Cerebellar cortex (tissue), 1 donor: ENCODE data around the gene NDEL1.
A peak's percentile ranks its signal among the peaks of the same experiment; 100 is the strongest.
"Not testable (repeated sequence)": the region's sequence is repeated elsewhere in the genome, so short reads cannot be mapped to it uniquely, and the experiment has no call there.

Experiments
- DNase-seq: peaks from one replicate; pipeline ENCODE4 v3.0.0-alpha.2; 2015; ENCODE audit warnings: low spot score

NDEL1 gene, protein sequence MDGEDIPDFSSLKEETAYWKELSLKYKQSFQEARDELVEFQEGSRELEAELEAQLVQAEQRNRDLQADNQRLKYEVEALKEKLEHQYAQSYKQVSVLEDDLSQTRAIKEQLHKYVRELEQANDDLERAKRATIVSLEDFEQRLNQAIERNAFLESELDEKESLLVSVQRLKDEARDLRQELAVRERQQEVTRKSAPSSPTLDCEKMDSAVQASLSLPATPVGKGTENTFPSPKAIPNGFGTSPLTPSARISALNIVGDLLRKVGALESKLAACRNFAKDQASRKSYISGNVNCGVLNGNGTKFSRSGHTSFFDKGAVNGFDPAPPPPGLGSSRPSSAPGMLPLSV

DNA sequence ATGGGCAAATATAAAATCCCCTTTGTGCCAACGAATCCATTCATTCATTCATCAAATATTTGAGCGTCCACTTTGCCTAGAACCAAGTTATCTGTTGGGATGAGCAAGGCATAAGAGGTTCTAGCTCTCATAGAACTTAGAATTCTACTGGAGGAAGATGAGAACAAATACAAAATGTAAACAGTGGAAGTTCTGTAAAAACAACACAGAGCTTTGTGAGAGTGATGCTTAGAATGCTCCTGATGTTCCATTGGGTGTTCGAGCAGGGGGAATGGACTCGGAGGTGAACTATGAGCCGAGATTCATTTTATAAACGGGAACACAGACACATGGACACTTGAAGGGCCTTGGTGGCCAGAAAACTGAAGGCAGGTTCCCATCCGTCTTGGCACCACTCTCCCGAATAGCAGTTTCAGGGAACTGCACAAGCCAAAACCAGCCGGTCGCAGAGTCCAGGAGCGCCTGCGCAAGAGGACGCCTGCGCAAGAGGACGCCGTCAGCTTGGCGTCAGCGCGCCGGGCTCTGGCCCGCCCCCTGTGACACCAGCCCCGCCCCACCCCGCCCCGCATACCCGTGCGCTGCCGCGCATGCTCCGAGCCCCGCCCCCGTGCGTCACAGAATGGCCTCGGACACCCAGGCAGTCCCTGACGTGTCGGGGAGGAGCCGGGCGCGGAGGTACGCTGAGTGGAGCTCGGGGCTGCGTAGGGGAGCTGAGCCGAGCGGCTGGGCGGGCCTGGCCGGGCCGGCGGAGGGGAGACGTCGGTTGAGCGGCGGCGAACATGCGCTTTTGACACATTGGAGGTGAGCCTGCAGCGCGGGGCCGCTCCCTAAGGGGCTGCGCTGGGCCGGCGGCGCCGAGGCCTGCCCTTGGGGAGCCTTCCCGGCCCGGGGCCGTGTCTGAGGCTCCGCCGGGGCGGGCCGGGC lies at the start of gene NDEL1:
Gene NDEL1 (plus strand): TSS at position 640 of the 924 bp plus-strand sequence. CDS start 8,388 bp downstream, outside the sequence.
- peak; percentile 97 for DNase-seq

DNA sequence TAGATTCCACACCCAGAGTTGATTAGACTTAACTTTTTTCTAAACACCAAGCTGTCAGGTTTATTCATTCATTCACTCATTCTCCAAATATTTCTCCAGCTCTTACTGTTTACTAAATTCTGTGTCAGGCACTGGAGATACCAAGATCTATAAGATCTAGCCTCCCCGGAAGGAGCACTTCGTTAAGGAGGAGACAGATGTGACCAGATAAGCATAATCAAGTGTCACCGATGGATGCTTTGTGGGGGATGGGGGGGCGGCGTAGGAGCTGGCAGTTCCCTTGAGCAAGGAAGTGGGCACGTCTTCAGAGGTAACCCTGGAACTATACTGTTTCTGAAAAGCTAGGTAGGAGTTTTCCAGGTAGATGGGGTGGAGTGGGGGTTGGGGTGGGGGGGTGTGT lies 48.8 kb upstream of the NDEL1 start:
- DNase-seq = no peak

DNA sequence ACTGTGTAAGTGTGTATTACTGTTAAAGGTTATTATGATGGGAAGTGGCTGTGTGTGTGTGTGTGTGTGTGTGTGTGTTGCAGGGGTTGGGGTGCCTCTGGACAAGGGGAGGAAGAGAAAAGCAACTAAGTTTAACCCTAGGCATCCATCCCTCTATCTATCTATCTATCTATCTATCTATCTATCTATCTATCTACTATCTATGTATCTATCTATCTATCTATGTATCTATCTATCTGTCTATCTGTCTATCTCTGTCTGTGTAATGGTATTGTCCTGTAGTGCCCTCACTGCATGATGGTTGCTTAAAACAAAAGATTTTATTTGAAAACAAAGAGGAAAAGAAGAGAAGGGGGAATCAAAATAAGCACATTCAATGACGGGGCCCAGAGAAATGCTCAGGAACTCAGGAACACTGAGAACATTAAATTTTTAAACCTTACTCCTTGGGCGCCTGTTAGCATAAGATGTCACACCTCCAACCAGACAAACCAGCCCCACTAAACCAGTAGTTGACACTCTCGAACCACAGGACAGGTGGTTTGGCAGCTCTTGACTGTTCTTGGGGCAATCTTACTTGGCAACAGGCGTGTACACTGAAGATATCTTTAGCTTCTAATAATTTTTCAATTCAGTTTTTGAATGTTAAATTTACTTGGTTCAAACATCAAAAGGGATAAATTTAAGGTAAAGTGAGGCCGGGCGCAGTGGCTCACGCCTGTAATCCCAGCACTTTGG lies 47.6 kb upstream of the NDEL1 start:
- no peak for DNase-seq

DNA sequence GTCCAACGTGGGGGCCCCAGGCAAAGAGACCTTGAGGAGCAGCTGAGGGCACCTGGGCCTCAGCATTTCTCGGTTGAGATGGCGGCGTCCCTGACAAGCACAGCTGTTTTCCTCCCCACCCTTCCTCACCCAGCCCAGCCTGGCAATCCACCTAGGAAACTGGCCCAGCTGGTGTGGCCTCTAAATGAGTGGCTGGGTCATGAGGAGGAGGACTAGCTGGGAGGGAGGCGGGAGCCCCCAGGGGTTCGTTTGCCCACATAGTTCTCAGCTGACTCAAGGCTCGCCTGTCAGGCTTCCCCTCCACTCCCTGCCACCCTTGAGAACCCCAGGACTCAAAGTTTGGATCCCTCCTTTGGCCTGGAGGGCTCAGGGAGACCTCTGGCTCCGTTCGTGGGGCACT lies 44.0 kb upstream of the NDEL1 start:
- DNase-seq = no peak

DNA sequence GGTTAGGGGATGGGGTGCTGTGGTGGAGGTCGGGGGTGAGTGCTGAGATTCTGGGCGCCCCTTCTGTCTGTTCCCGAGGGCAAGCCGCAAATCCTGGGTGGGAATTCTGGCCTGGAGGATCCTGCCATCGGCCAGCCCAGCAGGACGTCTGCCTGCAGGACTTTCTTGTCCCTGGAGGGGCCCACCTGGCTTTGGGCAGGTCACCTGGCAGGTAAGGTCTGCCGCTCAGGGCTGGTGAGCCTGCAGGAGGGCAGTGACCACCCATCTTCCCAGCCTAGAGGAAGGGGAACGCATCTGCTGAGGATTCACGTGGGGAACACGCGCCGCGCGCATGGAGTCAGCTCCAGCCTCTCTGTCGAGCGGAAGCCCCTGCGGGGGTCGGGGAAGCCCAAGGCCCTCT lies 43.4 kb upstream of the NDEL1 start:
- DNase-seq = no peak

DNA sequence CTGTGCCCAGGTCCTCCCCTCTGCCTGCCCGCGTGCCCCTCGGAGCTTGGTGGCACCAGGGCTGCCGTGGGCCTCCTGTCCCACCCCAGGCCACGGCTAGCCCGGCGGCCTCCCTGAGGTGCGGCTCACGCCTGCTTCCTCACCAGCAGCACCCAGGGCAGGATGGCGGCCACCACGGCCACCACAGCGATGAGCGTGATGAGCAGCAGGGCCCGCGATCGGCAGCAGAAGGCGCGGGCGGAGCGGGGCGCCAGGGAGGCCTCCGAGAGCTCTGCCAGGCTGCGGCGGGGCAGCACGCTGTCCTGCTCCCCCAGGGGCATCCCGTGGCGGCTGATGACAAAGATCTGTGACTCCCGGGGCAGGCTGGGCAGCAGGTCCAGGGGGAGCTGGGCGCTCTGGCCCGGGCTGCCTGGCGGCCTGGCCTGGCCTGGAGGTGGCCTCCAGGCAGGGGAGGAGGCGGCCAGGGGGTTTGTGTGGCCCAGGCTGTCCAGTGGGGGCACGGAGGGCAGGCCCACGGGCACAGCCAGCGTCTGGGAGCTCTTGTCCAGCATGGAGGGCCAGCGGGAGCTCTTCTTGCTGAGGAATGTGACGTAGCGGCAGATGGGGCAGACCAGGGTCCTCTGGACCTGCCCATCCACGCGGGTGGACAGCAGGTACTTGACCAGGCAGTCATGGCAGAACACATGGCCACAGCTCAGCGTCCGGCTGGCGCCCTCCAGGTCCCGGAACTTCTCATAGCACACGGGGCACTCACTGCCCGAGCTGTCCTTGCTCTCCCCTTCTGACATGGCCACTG lies 42.8 kb upstream of the NDEL1 start:
- no peak for DNase-seq

DNA sequence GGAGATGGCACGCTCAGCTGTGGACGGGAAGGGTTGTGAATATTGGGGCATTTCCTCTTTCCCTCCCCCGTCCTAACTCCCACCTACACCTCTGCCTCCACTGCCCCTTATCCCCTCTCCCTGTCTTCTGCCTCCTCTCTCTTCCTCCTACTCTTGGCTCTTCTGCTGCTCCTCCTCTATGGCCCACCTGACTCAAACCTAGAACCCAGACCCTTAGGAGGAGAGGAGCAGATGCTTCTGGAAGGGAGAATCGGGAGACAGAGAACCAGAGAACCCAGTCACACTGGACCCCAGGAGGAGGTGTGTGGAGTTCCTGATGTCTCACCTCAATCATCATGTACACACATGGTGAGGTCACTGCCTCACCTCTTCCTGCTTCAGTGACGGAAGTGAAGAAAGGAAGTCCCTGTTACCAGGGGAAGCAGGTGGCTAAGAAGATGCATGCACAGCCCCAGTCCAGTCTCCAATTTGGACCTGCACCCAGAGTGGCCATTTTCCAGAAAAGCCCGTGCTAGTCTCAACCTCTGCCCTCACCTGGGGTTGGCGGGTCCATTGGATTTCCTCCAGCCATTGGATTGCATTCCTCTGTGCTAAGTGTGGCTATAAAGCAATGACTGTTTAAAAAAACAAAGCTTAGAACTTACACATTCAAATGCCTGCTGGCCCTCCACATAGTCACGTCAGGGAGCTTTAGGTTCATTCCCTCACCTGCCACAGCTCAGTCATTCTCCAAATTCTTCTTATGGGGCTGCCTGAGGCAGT lies 42.0 kb upstream of the NDEL1 start:
- DNase-seq = no peak

DNA sequence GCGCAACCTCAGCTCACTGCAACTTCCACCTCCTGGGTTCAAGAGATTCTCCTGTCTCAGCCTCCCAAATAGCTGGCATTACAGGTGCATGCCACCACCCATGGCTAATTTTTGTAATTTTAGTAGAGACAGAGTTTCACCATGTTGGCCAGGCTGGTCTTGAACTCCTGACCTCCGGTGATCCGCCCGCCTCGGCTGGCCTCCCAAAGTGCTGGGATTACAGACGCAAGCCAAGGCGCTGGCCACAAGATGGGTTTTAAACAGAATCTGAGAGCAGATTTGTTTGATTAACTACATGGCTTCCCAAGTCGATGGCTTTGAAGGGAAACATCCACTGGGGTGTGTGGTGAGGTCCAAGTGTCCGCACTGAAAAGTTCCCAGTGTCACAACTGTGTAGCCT lies 41.2 kb upstream of the NDEL1 start:
- DNase-seq = not testable (repeated sequence)

DNA sequence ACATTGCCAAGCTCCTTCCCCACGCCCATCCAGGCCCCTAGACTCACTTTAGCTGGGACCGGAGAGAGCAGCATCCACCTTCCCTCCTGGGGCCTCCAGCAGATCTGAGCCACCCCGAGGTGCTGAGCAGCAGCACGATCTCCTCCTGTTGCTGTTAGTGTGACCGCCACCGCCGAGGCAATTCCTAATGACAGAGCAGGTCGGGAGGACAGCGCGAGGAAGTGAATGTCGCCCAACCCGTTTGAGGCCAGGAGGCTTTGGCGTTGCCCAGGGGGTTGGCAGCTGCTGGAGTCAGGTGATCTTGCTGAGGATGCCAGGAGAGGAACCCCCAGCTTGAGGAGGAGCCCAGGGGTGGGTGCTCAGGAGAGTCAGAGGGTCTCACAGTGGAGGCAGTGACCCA lies 38.0 kb upstream of the NDEL1 start, which contains the start of gene RNF222:
Gene RNF222 (minus strand): TSS at position 192 of the 400 bp plus-strand sequence. CDS start 4,366 bp downstream, outside the sequence.
- no peak for DNase-seq

DNA sequence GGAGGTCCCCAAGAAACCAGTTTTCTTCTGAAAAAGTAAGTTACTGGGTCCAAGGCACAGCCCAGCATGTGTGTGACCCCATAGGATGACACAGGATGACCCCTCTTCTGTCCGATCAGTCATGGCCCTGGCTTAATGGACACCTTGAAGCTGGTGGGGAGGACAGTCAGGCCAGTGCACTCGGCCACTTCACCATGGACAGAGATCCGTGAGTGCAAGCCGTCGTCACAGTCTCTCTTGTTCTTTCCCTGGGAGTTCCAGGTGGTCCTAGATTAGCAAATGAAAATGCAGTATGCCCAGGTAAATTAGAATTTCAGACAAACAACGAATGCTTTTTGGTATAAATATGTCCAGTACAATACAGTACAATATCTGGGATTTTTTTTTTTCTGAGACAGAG lies 36.7 kb upstream of the NDEL1 start:
- no peak for DNase-seq

DNA sequence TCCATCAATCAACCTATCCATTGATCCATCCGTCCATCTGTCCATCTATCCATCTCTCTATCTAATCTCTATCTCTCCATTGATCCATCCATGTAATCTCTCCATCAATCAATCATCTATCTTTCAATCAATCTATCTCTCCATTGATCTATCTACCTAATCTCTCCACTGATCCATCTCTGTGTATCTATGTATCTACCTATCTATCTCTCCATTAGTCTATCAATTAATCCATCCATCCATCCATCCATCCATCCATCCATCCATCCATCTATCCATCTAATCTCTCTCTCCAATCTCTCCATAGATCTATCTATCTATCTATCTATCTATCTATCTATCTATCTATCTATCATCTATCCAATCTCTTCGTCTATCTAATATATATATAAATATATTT lies 34.6 kb upstream of the NDEL1 start:
- no peak for DNase-seq

DNA sequence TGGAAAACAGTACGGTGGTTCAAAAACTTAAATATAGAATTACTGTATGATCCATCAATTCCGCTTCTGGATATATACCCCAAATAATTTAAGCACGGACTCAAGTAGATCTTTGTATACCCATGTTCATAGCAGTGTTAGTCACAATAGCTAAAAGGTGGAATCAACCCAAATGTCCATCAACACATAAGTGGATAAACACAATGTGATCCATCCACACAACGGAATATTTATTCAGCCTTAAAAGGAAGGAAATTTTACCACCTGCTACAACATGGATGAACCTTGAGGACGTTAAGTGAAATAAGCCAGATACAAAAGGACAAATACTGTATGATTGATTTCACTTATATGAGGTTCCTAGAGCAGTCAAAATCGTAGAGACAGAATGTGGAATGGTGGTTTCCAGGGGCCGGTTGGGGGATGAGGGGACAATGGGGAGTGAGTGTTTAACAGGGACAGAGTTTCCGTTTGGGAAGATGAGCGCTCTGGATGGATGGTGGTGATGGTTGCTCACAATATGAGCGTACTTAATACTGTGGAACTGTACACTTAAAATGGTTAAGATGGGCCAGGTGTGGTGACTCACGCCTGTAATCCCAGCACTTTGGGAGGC lies 32.7 kb upstream of the NDEL1 start:
- no peak for DNase-seq

DNA sequence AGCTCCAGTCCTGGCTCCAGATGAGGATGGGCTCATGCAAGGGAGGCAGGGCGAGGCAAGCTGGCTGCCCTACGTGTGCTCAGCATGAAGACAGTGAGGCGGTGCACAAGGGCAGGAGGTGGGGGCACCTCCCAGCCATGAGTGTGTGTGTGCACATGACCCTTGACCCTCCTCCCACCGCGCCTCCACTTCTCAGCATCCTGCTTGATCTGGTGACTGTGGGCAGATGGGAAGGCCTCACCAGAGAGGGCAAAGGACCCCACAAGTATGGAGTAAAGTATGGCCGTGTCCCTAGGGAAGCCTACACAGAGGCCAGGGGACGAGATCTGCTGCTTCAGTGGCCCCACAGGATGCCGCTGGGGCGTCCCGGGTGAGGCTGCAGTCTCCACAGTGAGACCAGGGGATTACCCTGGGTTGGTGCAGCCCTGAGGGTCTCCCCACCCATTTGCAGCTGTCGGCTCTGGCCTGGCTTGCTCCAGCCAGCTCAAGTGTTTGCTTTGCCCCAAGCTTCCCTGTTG lies 30.1 kb upstream of the NDEL1 start:
- no peak for DNase-seq

DNA sequence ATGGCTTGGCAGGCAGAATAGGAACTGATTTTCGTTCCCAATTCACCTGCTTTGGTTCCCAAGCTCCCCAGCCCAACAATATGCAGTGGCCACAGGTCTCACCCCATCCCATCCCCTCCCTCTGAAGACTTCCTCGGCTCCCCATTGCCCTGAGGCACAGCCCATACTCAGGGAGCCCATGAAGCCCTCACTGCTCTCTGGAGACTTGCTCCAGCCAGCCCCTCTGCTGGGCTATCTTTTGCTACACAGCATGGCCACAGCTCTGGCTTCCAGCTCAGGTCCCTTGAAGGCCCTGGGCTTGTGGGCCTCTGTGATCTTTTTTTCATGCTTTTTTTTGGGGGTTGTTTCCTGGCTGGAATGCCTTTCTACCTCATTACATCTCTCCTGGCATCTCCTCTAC lies 29.5 kb upstream of the NDEL1 start:
- no peak for DNase-seq

DNA sequence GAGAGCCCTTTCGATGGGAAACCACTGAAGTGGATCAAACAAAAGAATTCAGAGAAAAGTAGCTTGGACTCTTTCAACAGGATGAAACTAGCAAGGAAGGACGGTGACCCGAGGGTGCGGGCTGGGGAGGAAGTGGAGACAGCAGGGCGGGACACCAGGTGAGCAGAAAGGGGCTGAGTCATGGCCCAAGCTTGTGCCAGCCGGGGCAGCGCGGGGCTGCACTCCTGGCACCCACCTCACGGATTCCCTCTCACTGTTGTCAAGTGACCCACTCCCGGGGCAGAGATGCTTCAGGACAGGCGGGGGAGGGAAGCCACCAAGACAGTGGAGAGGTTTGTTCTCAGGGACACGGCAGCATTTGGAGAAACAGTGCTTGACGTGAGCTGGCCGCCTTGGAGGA lies 27.3 kb upstream of the NDEL1 start:
- no peak for DNase-seq

DNA sequence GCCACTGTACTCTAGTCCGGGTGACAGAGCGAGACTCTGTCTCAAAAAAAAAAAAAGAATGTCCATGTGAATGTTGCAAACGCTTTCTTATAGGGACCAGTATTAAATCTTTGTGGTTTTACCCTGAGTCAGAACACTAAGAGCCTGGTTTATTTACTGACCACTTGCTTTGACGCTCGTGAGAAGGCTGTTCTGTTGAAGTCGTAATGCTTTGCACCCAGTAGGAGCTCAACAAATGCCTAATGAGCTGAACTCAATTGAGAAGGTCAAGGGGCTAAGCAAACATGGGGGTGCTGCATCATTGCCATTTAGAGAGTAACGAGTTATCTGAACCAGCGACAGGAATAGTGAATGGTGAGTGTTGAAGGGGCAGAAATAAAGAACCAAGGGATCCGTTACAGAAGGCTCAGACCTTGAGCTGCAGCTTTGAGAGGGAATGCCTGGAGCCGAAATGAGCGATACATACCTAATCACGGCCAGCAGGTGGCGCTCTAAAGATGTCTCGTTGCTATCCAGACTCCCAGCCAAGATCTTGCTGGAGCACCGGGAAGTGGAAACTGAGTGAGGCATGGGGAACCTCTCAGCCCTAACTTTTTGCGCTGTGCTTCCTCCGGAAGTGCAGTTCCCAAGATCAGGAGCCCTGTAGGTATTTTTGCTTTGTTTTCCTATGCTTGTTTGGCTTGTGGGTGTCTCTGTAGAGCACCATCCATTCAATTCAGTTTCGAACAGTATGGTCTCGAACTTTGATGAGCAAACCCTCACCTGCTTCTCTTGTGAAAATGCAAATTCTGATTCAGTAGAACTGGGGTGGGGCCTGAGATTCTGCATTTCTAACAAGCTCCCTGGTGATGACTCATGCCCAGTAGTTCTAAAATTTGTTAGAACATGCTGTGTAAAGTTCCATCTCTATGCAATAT lies 25.5 kb upstream of the NDEL1 start:
- DNase-seq = peak; percentile 93

DNA sequence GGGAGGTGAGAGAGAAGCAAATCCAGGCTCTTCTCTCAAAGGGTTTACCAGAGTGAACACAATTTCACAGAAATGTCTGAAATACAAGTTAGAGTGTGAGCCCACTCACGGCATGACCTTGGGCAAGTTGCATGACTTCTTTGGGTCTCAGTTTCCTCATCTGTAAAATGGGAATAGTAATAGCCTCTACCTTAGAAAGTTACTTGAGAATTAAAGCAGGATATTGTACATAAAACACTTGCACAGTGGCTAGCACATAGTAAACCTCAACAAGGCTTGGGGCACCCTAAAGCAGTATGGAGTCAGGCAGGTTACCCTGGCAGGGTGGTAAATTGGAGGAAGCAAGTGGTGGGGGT lies 24.8 kb upstream of the NDEL1 start:
- no peak for DNase-seq

DNA sequence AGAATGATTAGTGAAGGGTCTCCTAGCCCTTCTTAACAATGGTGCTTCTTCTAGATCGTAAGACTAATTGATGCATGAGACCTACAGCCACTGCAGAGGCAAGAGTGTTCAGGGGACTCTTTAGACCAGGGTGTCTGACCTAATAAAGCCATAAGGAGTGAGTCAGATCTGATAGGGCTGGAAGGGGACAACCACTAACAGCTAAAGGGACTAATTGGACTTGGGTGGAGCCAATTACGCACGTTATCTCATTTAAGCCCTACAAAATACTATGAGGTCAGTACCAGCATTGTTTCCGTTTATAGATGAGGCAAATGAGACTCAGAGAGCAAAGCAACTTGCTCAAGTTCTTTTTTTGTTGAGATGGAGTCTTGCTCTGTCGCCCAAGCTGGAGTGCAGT lies 23.6 kb upstream of the NDEL1 start:
- DNase-seq = no peak

DNA sequence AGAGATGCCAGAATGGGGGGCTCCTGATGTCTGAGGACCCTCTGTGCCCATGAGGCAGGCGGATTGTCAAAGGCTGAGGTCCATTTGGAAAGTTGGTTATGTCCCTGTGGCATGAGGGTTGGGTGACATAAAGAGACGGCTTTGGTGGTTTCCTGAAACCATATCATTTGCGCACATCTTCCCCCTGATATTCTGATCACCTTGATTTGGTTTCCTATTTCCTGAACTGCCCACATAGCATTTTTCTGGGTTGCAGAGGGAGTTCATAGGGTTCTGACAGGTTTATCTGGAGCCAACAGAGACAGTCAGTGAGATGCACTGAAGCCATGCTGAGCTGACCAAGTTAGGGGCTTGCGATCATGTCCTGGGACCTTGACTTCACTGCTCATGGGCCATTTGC lies 22.4 kb upstream of the NDEL1 start:
- no peak for DNase-seq
